GM10248 (cell line): ENCODE measurements around the gene GCLM.

ENCODE experiments used
- CTCF ChIA-PET: fragments of 300-600 bp; sonication (Branson Sonifier 250); formaldehyde crosslinking; extraction: SDS; loops from one replicate; lab custom pipeline; 2021; ENCODE audit warnings: antibody characterized with exemption; lab: Yijun Ruan, JAX
- POLR2A ChIA-PET: fragments of 350-650 bp; sonication (Branson Sonifier 250); formaldehyde crosslinking; extraction: SDS; loops from one replicate; lab custom pipeline; 2020; ENCODE audit warnings: antibody characterized with exemption; lab: Yijun Ruan, JAX
- DNase-seq: peaks from one replicate; pipeline ENCODE4 v3.0.0; 2012; ENCODE audit errors: extremely low spot score
- TF ChIP-seq, protein P1 (sequence below): IDR thresholded peaks from 2 replicates; pipeline ENCODE4 v1.5.1; 2012; ENCODE audit warnings: mild to moderate bottlenecking, low read depth; ENCODE audit errors: extremely low read depth, missing control alignments, control extremely low read depth

GCLM gene

DNA sequence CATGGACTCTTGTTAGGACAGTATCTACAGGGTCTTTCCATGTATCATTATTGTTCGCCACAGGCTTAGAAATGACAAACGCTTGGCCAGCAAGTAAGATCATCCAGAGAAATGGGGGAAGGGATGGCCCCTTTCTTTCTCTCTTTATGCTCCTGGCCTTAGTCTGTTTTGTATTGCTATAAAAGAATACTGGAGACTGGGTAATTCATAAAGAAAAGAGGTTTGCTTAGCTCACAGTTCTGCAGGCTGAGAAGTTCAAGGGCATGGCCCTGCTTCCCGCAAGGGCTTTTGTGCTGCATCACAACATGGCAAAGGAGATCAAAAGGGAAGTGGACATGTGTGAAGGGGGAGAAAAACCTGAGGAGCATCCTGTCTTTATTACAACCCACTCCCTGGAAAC is 71.3 kb downstream of the GCLM start:
- DNase-seq, result no peak
- POLR2A ChIA-PET, result no interaction called here
- TF ChIP-seq, protein P1, sequence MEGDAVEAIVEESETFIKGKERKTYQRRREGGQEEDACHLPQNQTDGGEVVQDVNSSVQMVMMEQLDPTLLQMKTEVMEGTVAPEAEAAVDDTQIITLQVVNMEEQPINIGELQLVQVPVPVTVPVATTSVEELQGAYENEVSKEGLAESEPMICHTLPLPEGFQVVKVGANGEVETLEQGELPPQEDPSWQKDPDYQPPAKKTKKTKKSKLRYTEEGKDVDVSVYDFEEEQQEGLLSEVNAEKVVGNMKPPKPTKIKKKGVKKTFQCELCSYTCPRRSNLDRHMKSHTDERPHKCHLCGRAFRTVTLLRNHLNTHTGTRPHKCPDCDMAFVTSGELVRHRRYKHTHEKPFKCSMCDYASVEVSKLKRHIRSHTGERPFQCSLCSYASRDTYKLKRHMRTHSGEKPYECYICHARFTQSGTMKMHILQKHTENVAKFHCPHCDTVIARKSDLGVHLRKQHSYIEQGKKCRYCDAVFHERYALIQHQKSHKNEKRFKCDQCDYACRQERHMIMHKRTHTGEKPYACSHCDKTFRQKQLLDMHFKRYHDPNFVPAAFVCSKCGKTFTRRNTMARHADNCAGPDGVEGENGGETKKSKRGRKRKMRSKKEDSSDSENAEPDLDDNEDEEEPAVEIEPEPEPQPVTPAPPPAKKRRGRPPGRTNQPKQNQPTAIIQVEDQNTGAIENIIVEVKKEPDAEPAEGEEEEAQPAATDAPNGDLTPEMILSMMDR, result no peak
- CTCF ChIA-PET, result interaction anchor here (1.3 to 1.7 kb wide), 4 partner anchors 8 to 209 kb away, joined by 4 to 9 read pairs (median 5); no protein-coding TSS in a partner anchor
